Endothelial cell of umbilical vein (primary cell): Measurements from ENCODE around the gene DNASE1L1. TPM values are rescaled to one million over a fixed set of nuclear protein-coding genes. Genes with fewer than 3 reads are reported as not detected.

ENCODE experiments used
- BruUV-seq: library from RNA; stranded (reverse); fragments of 400-500 nt; replicated peaks from 2 replicates; lab custom pipeline; 2021; lab: Mats Ljungman, UMichigan
- CTCF ChIA-PET: fragments of 300-600, 350-600 bp; sonication (Branson Sonifier 250); formaldehyde crosslinking; loops from one replicate; lab custom pipeline; 2021; ENCODE audit warnings: antibody characterized with exemption, inconsistent platforms; lab: Charles Lee
- POLR2A ChIA-PET: fragments of 300-600, 350-600 bp; sonication (Branson Sonifier 250); formaldehyde crosslinking; loops from one replicate; lab custom pipeline; 2021; ENCODE audit warnings: antibody characterized with exemption, inconsistent platforms; lab: Charles Lee
- DNase-seq: peaks from one replicate; pipeline ENCODE4 v3.0.0-alpha.2; 2011; ENCODE audit warnings: low read depth, low spot score
- FAIRE-seq: peaks from 2 replicates; lab custom pipeline; 2011; peaks lifted over from hg19 to GRCh38; lab: Jason Lieb, UNC
- H2AFZ ChIP-seq: 2 replicates; pipeline ENCODE4 v1.6.0; 2012; ENCODE audit warnings: low read depth, low read length, control low read depth, inconsistent platforms
- H3K27ac ChIP-seq: 2 replicates; pipeline ENCODE4 v1.5.1; 2011; ENCODE audit warnings: low read depth, mild to moderate bottlenecking, control low read depth, low read length, moderate library complexity; ENCODE audit not compliant: insufficient read depth
- H3K27me3 ChIP-seq, 2 experiments: 2 replicates each; pipeline versions ENCODE4 v1.6.0 to v1.6.1; 2011; ENCODE audit warnings: low read length in 2 of 2, mixed read lengths in 1 of 2; ENCODE audit not compliant: control insufficient read depth in 2 of 2, insufficient read depth in 2 of 2
- H3K36me3 ChIP-seq, 2 experiments: 2 replicates in 1 of 2; 3 replicates in 1 of 2; pipeline ENCODE4 v1.5.1; 2011; ENCODE audit warnings: low read length in 2 of 2, mild to moderate bottlenecking in 1 of 2, moderate library complexity in 1 of 2; ENCODE audit not compliant: control insufficient read depth in 2 of 2, insufficient read depth in 2 of 2; ENCODE audit errors: extremely low read depth in 1 of 2
- H3K4me1 ChIP-seq: 3 replicates; pipeline ENCODE4 v1.5.1; 2011; ENCODE audit warnings: mild to moderate bottlenecking, low read length; ENCODE audit not compliant: control insufficient read depth, insufficient read depth; ENCODE audit errors: extremely low read depth
- H3K4me2 ChIP-seq: 2 replicates; pipeline ENCODE4 v1.6.1; 2011; ENCODE audit warnings: low read length, control low read depth, mixed read lengths; ENCODE audit not compliant: insufficient read depth
- H3K4me3 ChIP-seq, 3 experiments: fragments of 200-600 bp in 1 of 3; sonication (generic), shearing (Covaris generic) in 1 of 3; replicated peaks in 1 of 3; 2 replicates each; pipeline ENCODE4 v1.5.1; 2011 to 2016; ENCODE audit warnings: control low read depth in 3 of 3, low read length in 3 of 3, mild to moderate bottlenecking in 2 of 3, inconsistent platforms in 1 of 3, low read depth in 1 of 3, moderate library complexity in 1 of 3; ENCODE audit not compliant: insufficient read depth in 1 of 3
- H3K79me2 ChIP-seq: 2 replicates; pipeline ENCODE4 v1.6.0; 2012; ENCODE audit warnings: low read length, inconsistent platforms; ENCODE audit not compliant: control insufficient read depth, insufficient read depth
- H3K9ac ChIP-seq: replicated peaks from 2 replicates; pipeline ENCODE3; 2011; ENCODE audit warnings: low read length, control low read depth; ENCODE audit not compliant: insufficient read depth; ENCODE audit errors: extremely low read depth
- H3K9me1 ChIP-seq: replicated peaks from 3 replicates; pipeline ENCODE4 v1.6.0; 2011; ENCODE audit warnings: mild to moderate bottlenecking, low read length; ENCODE audit not compliant: control insufficient read depth, insufficient read depth; ENCODE audit errors: extremely low read depth
- H3K9me3 ChIP-seq: replicated peaks from 2 replicates; pipeline ENCODE4 v1.5.1; 2012; ENCODE audit warnings: low read length, inconsistent platforms; ENCODE audit not compliant: control insufficient read depth, insufficient read depth
- H4K20me1 ChIP-seq: replicated peaks from 2 replicates; pipeline ENCODE3; 2011; ENCODE audit warnings: mild to moderate bottlenecking, low read length; ENCODE audit not compliant: control insufficient read depth, insufficient read depth; ENCODE audit errors: extremely low read depth
- CTCF ChIP-seq, 2 donors: IDR thresholded peaks; 1 replicate in 1 of 2; 2 replicates in 1 of 2; pipeline ENCODE4 v1.5.1; 2011; ENCODE audit warnings: low read length in 2 of 2, mild to moderate bottlenecking in 2 of 2, moderate library complexity in 2 of 2, control low read depth in 1 of 2, inconsistent platforms in 1 of 2, low read depth in 1 of 2; ENCODE audit not compliant: insufficient read depth in 1 of 2; ENCODE audit errors: extremely low read depth in 1 of 2
- EZH2 ChIP-seq: IDR thresholded peaks from 2 replicates; pipeline ENCODE4 v1.6.1; 2012; ENCODE audit warnings: borderline replicate concordance, low read depth, mild to moderate bottlenecking, moderate library complexity, low read length, inconsistent platforms; ENCODE audit not compliant: severe bottlenecking
- FOS ChIP-seq: IDR thresholded peaks from 2 replicates; pipeline ENCODE4 v1.6.1; 2011; ENCODE audit warnings: mild to moderate bottlenecking, low read length, moderate library complexity, borderline replicate concordance; ENCODE audit not compliant: insufficient read depth
- GATA2 ChIP-seq: IDR thresholded peaks from 2 replicates; pipeline ENCODE4 v1.7.0; 2011; ENCODE audit warnings: low read depth, mild to moderate bottlenecking, moderate library complexity, mixed read lengths, low read length; ENCODE audit not compliant: insufficient read length, insufficient read depth
- JUN ChIP-seq: IDR thresholded peaks from 2 replicates; pipeline ENCODE4 v1.6.1; 2011; ENCODE audit warnings: borderline replicate concordance, low read depth; ENCODE audit not compliant: insufficient read length, insufficient read depth
- MAX ChIP-seq: IDR thresholded peaks from 2 replicates; pipeline ENCODE4 v1.6.1; 2011; ENCODE audit not compliant: insufficient read depth, insufficient read length
- MYC ChIP-seq: IDR thresholded peaks from one replicate; pipeline ENCODE4 v1.6.1; 2011; ENCODE audit warnings: mild to moderate bottlenecking, low read depth, low read length
- POLR2A ChIP-seq: IDR thresholded peaks from 2 replicates; pipeline ENCODE4 v1.6.1; 2012; ENCODE audit warnings: low read depth, mild to moderate bottlenecking, control low read depth, low read length
- POLR2AphosphoS5 ChIP-seq: IDR thresholded peaks from 2 replicates; pipeline ENCODE4 v1.6.1; 2012; ENCODE audit warnings: low read depth, mild to moderate bottlenecking, control low read depth, low read length, moderate library complexity; ENCODE audit not compliant: insufficient read depth
- dilution Hi-C: fragments of 300-500 bp; cut with MboI; formaldehyde crosslinking; loops from one replicate; pipeline ENCODE4 v1.15.0; 2019; ENCODE audit warnings: low sequenced_read_pairs; ENCODE audit not compliant: extremely low pct_ligation_motif_present
- intact Hi-C: fragments of 100-400 bp; cut with micrococcal nuclease; formaldehyde crosslinking; loops from one replicate; pipeline ENCODE4 v1.10.0; 2022
- polyA plus RNA-seq, 4 experiments: library from polyadenylated mRNA; depleted of rRNA in 3 of 4; stranded (reverse) in 3 of 4; unstranded in 1 of 4; fragments of >200 nt; gene quantifications; 2 replicates each; pipeline versions ENCODE4 v1.2.1 to v1.2.3, GENCODE V29; 2011 to 2012; ENCODE audit warnings: missing spikeins in 1 of 4
- total RNA-seq: library from RNA; stranded (reverse); gene quantifications from 2 replicates; pipeline ENCODE4 v1.2.3, GENCODE V29; 2021

The DNASE1L1 gene
- total and polyA plus RNA-seq, 2 donors (not counting 3 experiments of a cell fraction or from before 2014, with no cell fraction given) = 61.5 to 84.9 TPM

- intact Hi-C loops (no loop called here), dilution Hi-C loops (no loop called here)
- Histone ChIP-seq H3K4me3 (peak overlapping the region; percentile 15 to 48 (median 40)), H4K20me1 (no peaks in the 10 kb centered on the region), H3K36me3 (no peaks in the 10 kb centered on the region), H3K9me3 (no peaks in the 10 kb centered on the region), H3K79me2 (peaks cover 14% of the 10 kb centered on the region), H2AFZ (peak overlapping the region; percentile 14), H3K9ac (peak overlapping the region; percentile 60), H3K9me1 (no peaks in the 10 kb centered on the region), H3K27me3 (no peaks in the 10 kb centered on the region), H3K27ac (peak overlapping the region; percentile 65), H3K4me2 (peak overlapping the region; percentile 69), H3K4me1 (peaks cover 22% of the 10 kb centered on the region)
- ChIA-PET POLR2A (no interaction called here), CTCF (interaction anchor here (0.9 to 1.1 kb wide), 3 partner anchors 13 to 16 kb away, joined by 3 to 5 read pairs (median 4); partner anchors contain the start of gene ATP6AP1)
- TF ChIP-seq POLR2AphosphoS5 (no peak), EZH2 (no peak), FOS (no peak), MYC (no peak), JUN (no peak), GATA2 (no peak), CTCF (IDR thresholded peaks at IDR 0.05; ENCODE audit: extremely low read depth in 1 of 2, insufficient read depth in 1 of 2, low read depth in 1 of 2, low read length in 2 of 2) (no peak), POLR2A (no peak), MAX (no peak)
- DNase-seq = peak; percentile 61
- BruUV-seq = no TSS peak
- FAIRE-seq = peak; percentile 95
Observed at GRCh38 chrX:154411981-154412340, 2.9 kb upstream of the DNASE1L1 start.
